Stimulated activated CD4-positive, alpha-beta T cell treated with anti-CD3 and anti-CD28 coated beads, TNF-alpha, amount 100 ng/mL, for 48 hours (primary cell): Measurements from ENCODE around the gene LIPA.
"Not testable (repeated sequence)": the region's sequence is repeated elsewhere in the genome, so short reads cannot be mapped to it uniquely, and the experiment has no call there.

Experiments
- DNase-seq, 3 donors: peaks; one replicate each; pipeline ENCODE4 v3.0.0-alpha.2; 2020; ENCODE audit warnings: low read depth in 3 of 3

The LIPA gene

DNA sequence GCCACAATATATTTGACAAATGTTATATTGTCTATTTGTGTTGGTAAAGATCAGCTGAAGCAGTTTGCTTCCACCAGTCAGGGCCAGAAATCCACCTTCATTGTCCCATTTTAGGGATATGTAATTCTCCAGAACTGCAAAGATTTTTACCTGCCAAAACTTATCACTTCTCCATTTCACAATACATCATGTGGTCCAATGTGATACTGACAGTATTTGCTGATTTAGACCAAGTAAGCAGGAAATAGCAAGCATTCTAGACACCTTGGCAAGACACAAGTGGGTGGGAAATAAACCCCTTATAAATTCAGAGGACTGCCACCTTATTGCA lies 18.5 kb upstream of the LIPA start:
- no peak for DNase-seq

DNA sequence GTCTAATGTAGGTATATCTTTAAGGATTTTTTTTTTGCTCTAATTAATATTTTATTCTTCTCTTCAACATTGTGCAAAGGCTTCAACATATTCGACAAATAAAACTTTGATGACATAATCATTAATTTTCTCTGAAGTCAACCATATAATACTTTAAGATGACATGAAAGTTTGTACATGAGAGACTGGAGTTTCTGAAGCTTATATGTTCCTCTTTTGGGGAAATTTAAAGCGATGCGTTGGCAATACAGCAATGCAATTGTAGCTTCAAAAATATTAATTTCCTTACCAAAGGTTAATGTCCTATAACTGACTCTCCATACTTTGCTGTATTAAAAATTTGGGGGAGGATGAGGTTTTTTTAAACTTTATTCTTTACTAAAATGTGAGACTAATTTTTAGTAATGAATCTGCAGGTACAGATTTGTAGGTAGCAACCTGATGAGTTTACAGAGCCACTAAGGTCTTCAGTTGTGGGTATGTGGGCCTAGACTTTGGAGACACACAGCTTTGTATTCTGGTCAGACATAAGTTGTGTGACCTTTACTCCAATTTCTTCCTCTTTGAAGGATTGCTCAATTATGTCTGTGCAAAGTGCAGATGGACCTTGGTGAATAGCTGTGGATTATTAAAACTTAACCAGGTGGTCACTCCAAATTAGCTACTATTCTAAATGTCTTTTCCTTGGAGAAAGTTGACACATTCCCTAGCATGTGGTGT lies 18.0 kb upstream of the LIPA start:
- no peak for DNase-seq

DNA sequence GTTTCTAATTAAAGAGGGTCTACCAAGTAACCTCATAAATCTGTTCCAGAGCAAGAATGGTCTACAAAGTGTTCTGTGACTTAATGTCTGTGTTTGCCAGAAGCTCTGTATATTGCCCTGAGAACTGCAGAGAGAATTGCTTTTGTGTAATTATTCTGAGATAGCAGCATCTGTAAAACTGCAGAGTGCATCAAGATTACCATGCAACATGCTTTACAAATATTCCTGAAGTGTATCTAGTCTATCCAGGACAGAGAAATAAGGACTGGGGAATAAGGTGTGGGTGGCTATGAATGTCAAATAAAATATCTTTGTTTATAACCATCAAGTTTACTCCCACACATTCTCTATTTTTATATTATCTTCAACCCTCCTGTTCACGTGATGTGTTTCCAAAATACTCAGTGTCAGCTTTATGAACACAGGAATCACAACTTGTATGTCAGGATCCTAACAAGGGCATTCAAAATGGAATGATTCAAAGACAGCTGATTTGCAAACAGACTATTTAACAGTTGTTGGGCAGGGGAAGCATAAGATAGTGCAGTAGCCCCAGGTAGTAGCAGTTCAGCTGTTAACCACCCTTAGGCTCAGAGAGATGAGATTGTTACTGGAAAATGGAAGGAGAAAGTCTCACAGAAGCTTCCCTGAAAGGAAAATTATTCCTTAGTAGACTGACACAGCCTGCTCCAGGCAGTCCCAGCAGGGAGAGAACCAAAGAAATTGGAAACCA lies 15.3 kb upstream of the LIPA start:
- DNase-seq: no peak

DNA sequence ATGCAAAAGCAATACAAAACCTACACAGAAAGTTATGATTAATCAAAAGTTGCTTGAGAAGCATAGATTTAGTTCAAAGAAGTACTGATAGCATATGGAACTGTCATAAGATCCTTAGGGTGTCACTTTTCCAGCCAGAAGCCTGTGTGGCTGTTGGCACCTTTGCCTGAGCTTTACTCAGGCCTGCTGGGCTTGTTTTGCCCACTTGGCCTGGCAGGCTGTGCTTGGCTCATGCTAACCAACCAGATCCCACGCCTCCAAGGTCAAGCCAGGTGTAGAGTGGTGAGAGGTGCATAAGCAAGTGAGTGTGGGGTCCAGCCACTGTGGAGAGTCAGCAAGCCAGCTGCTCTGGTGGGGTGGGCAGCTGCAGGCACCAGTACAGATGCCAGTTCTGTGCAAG lies 12.0 kb upstream of the LIPA start:
- DNase-seq: no peak

DNA sequence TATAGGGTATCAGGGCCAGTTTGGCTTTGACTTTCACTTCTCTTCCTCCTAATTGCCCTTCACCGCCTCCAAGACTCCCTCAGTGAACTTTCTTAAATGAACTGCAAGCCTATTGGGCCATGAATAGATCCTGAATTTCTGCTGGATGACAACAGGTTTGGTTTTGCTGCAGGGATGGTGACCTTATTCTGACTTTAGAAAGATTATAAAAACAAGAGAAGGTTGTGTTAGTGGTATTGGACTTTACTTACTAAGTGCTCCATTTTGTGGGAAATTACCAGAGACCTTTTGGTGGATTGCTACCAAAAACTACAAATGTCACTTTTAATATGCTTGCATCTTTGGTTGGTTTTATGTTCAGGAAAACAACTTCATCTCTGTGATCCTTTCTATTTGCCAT lies 11.5 kb upstream of the LIPA start:
- DNase-seq: no peak

DNA sequence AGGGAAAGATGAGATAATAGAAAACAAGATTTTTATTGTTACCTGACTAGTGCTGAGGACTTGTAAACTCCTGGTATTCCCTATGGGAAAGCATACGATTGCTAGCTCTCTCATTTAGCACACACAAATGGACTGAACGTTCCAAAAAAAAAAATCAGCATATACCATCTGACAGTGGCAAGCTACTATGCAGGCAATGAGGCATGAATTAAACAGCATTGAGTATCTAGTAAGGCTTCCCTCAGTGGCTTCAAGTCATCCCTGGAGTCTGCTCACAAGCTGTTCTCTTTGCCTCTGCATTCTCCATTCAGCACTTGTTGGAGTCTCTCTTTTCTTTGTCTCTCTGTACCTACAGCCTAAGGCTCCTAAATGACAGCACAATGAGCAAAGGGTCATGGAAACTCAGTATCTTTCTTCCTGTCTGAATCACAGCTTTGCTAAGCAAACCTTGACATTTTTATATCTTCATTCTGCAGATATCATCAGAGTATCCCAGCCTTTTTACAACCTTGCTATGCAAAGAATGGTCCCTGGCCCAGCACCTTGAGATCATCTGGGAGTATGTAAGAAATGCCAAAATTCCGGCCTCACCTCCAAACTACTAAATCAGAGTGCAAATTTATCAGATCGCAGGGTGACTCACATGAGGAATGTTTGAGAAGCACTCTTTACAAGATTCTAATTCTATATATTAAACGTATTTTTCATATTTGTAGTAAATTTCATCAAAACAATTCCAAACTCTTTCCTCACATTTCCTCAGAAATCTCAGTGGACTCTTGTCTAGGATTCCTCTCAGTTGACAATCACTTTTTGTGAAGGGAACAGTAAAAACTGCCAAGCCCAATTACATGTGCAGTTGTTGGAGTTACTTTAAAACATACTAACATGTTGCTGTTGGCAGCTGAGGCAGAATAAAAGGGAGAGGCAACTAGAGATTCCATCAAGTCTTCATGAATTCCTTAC lies 10.8 kb upstream of the LIPA start:
- no peak for DNase-seq

DNA sequence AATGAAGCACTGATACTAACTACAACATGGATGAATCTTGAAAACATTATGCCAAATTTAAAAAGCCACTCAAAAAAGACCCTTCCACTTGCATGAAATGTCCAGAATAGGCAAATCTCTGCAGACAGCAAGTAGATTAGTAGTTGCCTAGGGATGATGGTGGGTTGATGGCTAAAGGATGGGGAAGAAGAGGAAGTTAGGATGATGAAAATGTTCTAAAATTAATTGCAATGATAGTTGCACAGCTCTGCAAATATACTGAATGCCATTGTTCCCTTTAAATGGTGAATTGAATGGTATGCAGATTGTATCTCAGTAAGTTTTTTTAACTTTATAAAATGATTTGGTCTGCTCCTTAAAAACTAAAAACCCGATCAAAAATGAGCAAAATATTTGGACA lies 7.3 kb upstream of the LIPA start:
- no peak for DNase-seq

DNA sequence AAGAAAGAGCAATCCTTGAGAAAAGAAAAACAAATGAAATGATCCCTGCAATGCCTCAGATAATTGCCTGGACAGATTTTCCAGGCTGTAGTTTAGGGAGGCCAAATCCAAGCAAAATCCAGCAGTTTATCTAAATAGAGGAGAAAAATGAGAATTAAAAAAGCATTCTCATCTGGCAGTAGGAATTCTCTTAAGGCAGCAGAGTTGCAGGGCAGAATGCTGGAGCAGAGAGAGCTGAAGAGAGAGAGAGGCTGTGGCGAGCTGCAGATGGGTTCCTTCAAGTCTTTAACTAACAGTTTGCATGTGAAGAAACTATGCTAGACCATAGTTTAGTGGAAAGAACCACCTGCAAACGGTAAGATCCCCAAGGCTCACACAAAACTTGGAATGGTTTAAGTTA lies 6.0 kb upstream of the LIPA start:
- DNase-seq: no peak

DNA sequence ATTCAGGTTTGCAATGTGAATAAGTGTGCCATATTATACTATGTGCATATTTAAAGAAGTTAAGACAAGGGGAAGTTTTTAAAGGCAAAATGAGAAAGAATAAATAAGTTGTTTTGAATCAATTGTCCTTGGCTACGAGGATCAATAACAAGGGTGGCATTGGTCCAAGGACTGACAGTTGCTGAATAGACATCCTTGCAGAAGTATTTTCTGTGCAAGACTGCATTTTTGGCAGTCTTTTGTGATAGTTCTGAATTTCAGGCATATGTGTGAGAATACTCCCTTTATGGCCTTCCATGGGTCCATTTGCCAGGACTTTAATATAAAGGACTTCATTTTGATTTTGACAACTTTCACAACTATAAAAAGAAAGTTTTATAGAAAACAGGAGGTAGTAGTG lies 5.4 kb upstream of the LIPA start:
- no peak for DNase-seq

DNA sequence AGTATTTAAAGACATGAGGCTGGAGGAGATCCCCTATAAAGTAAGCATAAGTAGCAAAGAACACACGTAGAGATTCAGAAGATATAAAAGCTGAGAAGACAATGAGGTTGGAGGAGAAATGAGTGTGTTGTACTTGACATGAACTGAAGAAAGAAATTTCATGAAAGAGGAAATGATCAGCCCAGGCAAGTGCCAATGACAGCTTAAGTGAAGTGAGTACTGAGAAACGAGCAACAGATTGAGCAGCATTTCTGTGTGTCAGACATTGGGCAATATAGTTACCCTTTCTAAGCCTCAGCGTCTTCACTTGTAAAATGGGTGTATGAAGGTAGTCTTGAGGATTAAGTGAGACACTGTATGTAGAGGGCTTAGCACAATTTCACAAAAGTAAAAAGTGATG lies 4.8 kb upstream of the LIPA start:
- DNase-seq: no peak

DNA sequence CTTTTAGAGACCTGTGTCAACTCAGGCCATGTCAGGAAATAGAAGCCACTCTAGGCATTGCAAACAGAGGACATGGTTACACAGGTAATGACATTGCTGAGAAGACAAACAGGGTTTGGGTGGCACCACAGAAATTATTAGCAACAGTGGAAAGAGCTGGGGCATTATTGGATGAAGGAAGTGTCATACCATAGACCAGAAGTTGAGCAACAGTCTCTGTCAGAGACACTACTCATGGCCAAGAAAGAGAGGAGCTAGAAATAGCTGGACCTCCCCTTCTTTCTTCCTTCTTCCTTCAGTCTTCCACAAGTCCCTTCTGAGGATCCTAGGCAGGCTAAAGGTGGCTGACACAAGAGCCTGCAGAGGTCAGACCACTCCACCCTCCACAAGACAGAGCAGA lies 4.2 kb upstream of the LIPA start:
- no peak for DNase-seq

DNA sequence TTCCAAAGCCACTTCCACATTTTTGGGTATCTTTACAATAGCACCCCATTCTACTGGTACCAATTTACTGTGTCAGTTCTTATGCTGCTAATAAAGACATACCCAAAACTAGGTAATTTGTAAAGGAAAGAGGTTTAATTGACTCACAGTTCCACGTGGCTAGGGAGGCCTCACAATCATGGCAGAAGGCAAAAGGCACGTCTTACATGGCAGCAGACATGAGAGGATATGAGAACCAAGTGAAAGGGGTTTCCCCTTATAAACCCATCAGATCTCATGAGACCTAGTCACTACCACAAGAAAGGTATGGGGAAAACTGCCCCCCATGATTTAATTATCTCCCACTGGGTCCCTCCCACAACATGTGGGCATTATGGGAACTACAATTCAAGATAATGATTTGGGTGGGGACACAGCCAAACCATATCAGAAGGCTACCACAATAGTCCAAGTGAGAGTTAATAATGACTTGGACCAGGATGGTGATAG lies 3.6 kb upstream of the LIPA start:
- DNase-seq: not testable (repeated sequence)

DNA sequence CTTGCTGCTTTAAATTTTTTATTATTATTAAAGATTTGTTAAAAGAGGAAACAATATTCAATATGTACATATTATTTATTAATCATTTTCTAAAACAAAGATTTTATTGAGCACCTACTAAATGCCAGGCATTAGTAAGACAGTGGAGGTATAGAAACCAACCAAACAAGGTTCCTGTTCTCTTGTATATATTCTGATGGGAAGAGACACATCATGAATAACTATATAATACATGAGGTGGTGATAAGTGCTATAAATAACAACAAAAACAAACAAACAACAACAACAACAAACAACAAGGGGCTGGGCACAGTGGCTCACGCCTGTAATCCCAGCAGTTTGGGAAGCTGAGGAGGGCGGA lies 630 bp upstream of the LIPA start:
- no peak for DNase-seq

DNA sequence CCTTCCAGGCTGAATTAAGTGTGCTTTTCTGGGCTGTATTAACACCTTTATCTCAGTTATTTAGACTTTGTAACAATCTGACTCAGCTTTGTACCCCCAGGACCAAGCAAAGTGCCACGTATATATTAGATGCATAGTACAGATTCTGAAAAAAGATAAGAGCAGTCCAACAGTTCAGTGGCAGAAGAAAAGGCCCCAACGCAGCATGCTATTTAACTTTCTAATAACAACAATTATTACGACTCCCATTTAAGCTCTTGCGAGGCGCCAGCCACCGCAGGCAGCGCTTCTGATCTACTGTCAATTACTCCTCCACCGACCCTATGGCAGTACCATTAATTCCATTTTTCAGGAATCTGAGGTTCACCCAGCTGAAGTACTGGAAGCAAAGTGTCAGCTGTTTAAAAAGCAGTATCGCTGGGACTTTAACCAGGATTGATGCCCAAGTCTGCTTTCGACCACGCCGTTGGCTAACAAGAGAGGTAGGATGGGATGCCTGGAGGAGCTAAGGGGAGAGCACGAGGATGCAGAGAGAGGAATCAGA lies 638 bp downstream of the LIPA start:
- no peak for DNase-seq

DNA sequence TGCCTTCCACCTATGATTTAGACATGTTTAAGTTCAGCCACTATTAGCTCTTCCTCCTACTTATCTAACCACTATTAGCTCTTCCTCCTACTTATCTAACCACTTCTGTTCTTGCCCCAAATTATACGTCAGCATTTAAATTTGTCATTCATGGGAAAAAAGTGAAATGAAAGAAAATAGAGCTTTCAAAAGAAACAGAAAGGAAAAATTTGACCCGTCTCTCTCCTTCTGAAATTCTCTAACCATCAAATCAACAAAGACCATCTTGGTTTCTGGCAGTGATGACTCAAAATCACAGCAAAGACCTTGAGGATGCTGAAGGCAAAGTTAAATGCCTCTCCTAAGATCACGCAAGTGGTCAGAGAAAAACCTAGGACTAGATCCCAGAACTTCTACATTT lies 2.6 kb downstream of the LIPA start:
- no peak for DNase-seq

DNA sequence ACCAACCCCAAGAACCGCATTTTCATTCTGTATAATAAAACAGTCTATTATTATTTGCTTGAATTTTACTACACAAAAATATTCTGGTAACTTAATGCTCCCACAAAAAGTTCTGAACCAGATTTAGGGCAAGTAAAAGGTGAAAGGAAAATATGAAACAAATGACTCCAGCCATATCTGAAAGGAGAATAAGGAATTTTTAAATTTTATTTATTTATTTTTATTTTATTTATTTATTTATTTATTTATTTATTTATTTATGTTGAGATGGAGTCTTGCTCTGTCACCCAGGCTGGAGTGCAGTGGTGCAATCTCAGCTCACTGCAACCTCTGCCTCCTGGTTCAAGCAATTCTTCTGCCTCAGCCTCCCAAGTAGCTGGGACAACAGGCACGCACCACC lies 4.0 kb downstream of the LIPA start:
- not testable (repeated sequence) for DNase-seq

DNA sequence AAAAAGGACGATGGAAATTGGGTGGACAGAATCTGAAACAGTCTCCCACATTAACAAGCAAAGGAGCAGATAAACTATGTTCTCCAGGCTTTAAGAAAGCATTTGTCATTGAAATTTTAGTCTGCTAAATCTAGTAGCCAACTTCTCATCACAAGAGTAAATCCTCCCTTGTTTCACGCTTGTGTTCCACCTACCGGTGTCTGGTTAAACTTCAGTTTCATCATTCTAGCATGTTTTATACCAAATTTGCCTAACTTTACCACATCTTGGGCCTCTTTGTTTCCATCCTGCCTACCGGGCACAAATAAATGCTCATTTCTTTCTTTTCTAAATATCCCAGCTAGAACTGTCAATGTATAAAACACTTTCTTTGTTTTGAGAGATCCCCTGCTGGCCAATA lies 5.8 kb downstream of the LIPA start:
- DNase-seq: no peak

DNA sequence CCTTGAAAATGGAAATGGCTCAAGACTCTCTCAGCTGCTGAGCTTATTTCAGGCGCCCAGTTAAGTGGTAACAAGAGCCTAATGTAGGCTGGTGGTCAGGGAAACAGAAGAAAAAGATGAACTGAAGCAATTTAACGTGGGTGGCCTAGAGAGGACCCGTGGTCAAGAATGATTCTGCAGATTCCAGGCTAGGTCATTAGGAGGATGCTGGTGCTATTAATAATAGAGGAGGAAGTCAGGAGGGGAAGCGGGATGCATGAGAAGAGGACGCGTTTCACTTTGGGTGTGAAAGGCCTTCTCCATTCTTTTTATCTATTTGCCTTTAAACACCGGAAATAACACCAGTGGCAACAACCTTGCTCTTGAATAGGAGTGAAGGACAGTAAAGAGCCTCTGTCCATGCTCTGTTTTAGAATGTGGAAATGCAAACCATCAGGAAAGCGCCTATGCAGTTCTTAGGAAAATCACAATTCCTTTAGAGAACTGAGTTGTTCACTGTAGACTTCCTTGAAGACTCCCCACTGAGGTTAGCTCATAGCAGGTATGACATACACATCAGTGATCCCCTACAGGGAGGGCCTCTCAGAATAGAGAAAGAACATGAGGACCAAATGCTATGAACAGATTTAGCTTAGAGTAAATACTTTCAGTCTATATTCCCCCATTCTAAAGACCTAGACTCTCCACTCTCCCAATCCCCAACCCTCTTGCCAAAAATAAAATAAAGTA lies 8.6 kb downstream of the LIPA start:
- no peak for DNase-seq

DNA sequence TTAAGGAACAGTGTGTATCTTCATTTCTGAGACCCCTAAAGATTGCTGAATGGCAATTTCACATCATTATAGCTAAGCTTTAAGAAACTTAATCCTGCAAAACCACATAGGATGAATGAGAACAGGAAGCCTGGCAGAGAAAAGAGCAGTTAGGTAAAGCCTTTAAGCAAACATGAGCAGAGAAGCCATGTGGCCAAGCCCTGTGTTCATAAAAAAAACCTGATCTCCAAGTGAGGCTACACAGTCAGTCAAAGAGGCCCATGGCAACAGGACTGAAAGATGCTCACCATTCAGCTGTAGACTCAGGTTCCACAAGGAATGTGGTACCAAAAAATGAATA lies 9.3 kb downstream of the LIPA start:
- DNase-seq: no peak

DNA sequence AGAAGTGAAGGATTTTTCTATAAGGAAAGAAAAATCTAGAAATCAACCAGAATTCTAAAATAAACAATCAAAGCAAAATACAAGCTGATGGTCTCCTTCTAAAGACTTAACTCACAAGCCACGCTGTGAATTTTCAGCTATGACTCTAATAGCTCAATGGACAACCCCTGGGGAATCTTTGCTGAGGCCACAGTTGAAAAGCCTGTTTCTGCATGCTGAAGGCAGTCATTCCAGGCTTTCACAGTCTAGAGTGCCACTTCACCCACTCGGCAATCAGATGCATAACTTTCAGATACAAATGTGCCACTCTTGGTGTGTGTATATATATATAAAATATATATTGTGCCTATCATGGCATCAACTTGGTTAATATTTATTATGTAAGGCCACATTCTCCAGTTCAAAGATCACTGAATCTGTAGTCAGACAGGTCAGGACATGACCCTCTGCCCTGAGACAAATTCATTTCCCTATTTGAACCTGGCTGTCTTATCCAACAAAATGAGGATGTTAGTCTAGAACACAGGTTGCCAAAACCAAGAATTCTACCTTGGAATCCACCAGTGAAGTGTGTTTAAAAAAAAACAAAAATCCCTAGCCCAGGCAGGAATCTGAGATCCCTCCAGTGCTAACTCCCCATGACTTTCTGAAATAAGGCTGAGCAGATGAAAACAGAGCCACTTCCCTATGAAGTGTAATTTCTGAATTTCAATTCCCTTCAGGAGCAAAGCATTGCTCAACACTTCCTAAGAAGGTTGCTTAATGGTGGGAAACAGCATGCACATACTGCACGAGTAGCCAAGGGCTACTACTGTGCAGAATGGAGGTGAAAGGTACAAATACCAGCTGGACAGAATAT lies 9.9 kb downstream of the LIPA start:
- DNase-seq: no peak

DNA sequence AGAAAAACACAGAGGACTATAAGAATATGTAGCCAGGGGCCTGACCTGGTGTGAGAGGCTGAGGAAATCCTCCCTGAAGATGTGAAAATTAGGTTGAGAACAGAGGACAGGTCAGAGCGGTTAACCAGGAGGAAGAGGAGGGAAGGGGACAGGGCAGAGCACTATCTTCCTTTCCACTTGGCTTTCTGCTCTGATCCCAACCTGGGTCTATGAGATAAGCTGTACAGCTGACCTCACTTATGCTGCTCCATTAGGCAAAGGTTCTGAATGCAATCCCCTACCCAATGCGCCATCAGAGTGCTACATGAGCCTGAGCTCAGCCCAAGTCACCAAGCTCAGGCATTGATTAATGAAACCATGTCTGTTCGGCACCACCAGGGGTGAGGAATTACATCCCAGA lies 10.5 kb downstream of the LIPA start:
- DNase-seq: no peak
